Keratinocyte (primary cell): Measurements from ENCODE around the gene RALY. TPM values are rescaled to one million over a fixed set of nuclear protein-coding genes. Genes with fewer than 3 reads are reported as not detected.

ENCODE experiments used
- DNase-seq: peaks from one replicate; pipeline ENCODE4 v3.0.0-alpha.2; 2011; ENCODE audit warnings: low read depth, missing footprints, low spot score
- FAIRE-seq: peaks from 2 replicates; lab custom pipeline; 2011; peaks lifted over from hg19 to GRCh38; lab: Jason Lieb, UNC
- H2AFZ ChIP-seq: 2 replicates; pipeline ENCODE4 v1.6.0; 2012; ENCODE audit warnings: low read length, control low read depth, inconsistent platforms; ENCODE audit not compliant: control insufficient read depth
- H3K27ac ChIP-seq: 2 replicates; pipeline ENCODE4 v1.5.1; 2011; ENCODE audit warnings: low read length; ENCODE audit not compliant: control insufficient read depth, insufficient read depth
- H3K27me3 ChIP-seq: 3 replicates; pipeline ENCODE4 v1.6.0; 2011; ENCODE audit warnings: low read length; ENCODE audit not compliant: control insufficient read depth, insufficient read depth; ENCODE audit errors: extremely low read depth
- H3K36me3 ChIP-seq, 2 experiments: 2 replicates in 1 of 2; 3 replicates in 1 of 2; pipeline ENCODE4 v1.5.1; 2011; ENCODE audit warnings: low read length in 2 of 2, mild to moderate bottlenecking in 1 of 2; ENCODE audit not compliant: control insufficient read depth in 2 of 2, insufficient read depth in 2 of 2; ENCODE audit errors: extremely low read depth in 1 of 2
- H3K4me1 ChIP-seq: 3 replicates; pipeline ENCODE4 v1.5.1; 2011; ENCODE audit warnings: low read length; ENCODE audit not compliant: control insufficient read depth, insufficient read depth; ENCODE audit errors: extremely low read depth
- H3K4me2 ChIP-seq: 3 replicates; pipeline ENCODE4 v1.6.0; 2011; ENCODE audit warnings: low read depth, low read length; ENCODE audit not compliant: control insufficient read depth, insufficient read depth; ENCODE audit errors: extremely low read depth
- H3K4me3 ChIP-seq, 3 experiments: fragments of 200-600 bp in 1 of 3; sonication (generic) in 1 of 3; 2 replicates in 2 of 3; 3 replicates in 1 of 3; pipeline ENCODE4 v1.5.1; 2011 to 2016; ENCODE audit warnings: low read length in 3 of 3, mild to moderate bottlenecking in 3 of 3, control low read depth in 2 of 3, inconsistent platforms in 1 of 3, low read depth in 1 of 3, mixed read lengths in 1 of 3, mixed run types in 1 of 3, moderate library complexity in 1 of 3; ENCODE audit not compliant: control insufficient read depth in 2 of 3, insufficient read depth in 2 of 3; ENCODE audit errors: extremely low read depth in 1 of 3
- H3K79me2 ChIP-seq: 2 replicates; pipeline ENCODE4 v1.6.0; 2012; ENCODE audit warnings: low read length; ENCODE audit not compliant: control insufficient read depth, insufficient read depth
- H3K9ac ChIP-seq: 3 replicates; pipeline ENCODE4 v1.6.0; 2011; ENCODE audit warnings: low read length; ENCODE audit not compliant: control insufficient read depth, insufficient read depth; ENCODE audit errors: extremely low read depth
- H3K9me1 ChIP-seq: 3 replicates; pipeline ENCODE4 v1.6.0; 2011; ENCODE audit warnings: low read length; ENCODE audit not compliant: control insufficient read depth, insufficient read depth; ENCODE audit errors: extremely low read depth
- H3K9me3 ChIP-seq: 2 replicates; pipeline ENCODE4 v1.5.1; 2012; ENCODE audit warnings: low read depth, low read length; ENCODE audit not compliant: control insufficient read depth
- H4K20me1 ChIP-seq: 3 replicates; pipeline ENCODE4 v1.6.0; 2011; ENCODE audit warnings: low read length; ENCODE audit not compliant: control insufficient read depth, insufficient read depth; ENCODE audit errors: extremely low read depth
- CTCF ChIP-seq, 3 experiments: IDR thresholded peaks in 1 of 3; conservative IDR thresholded peaks in 1 of 3; optimal IDR thresholded peaks in 1 of 3; 2 replicates in 2 of 3; 3 replicates in 1 of 3; pipeline versions ENCODE3 to v1.5.1; 2011; ENCODE audit warnings: low read length in 3 of 3, mild to moderate bottlenecking in 3 of 3, moderate library complexity in 2 of 3, control low read depth in 1 of 3, inconsistent platforms in 1 of 3; ENCODE audit not compliant: insufficient read depth in 2 of 3; ENCODE audit errors: extremely low read depth in 1 of 3
- EZH2 ChIP-seq: IDR thresholded peaks from one replicate; pipeline ENCODE4 v1.6.1; 2012; ENCODE audit warnings: inconsistent platforms, mild to moderate bottlenecking, low read length, moderate library complexity
- dilution Hi-C: fragments of 300-500 bp; cut with MboI; formaldehyde crosslinking; loops from one replicate; pipeline ENCODE4 v1.7.0; 2020; ENCODE audit warnings: low sequenced_read_pairs; ENCODE audit not compliant: extremely low pct_ligation_motif_present
- polyA plus RNA-seq, 5 experiments: library from polyadenylated mRNA; depleted of rRNA in 3 of 5; stranded (reverse) in 3 of 5; stranded (forward) in 1 of 5; unstranded in 1 of 5; fragments of >200 nt; gene quantifications; 1 replicate in 1 of 5; 2 replicates in 3 of 5; 3 replicates in 1 of 5; pipeline versions ENCODE4 v1.2.1 to v1.2.3, GENCODE V29; 2011 to 2012; ENCODE audit warnings: missing spikeins in 2 of 5, low read depth in 1 of 5, low replicate concordance in 1 of 5

Gene RALY
- polyA plus RNA-seq, 1 donor (not counting 4 experiments of a cell fraction or from before 2014, with no cell fraction given) = 118 TPM

- H4K20me1 ChIP-seq = peaks cover 2% of the 10 kb centered on the region
- no peak for TF ChIP-seq CTCF (optimal IDR thresholded peaks at IDR 0.05 in 1 of 3, IDR thresholded peaks at IDR 0.05 in 1 of 3, conservative IDR thresholded peaks at IDR 0.05 in 1 of 3; ENCODE audit: extremely low read depth in 1 of 3, insufficient read depth in 2 of 3, low read length in 3 of 3)
- no peak for TF ChIP-seq EZH2
Observed at GRCh38 chr20:34022839-34023234, 29.1 kb downstream of the RALY start.

GRCh38 chr20:34023937-34024722 lies 30.4 kb downstream of the RALY start:
- H3K27ac ChIP-seq = no peak overlapping the region
- no peaks in the 10 kb centered on the region for H3K27me3 ChIP-seq
- DNase-seq (no peak), FAIRE-seq (no peak)
- peaks cover 5% of the 10 kb centered on the region for H3K9me1 ChIP-seq
- H3K4me3 ChIP-seq = no peak overlapping the region
- H3K4me2 ChIP-seq = no peak overlapping the region
- TF ChIP-seq EZH2 = no peak
- TF ChIP-seq CTCF (optimal IDR thresholded peaks at IDR 0.05 in 1 of 3, IDR thresholded peaks at IDR 0.05 in 1 of 3, conservative IDR thresholded peaks at IDR 0.05 in 1 of 3; ENCODE audit: extremely low read depth in 1 of 3, insufficient read depth in 2 of 3, low read length in 3 of 3) = no peak
- dilution Hi-C loops = no loop called here
- H4K20me1 ChIP-seq = peaks cover 2% of the 10 kb centered on the region
- peaks cover 0 to 4% of the 10 kb centered on the region in 2 experiments for H3K36me3 ChIP-seq
- no peaks in the 10 kb centered on the region for H3K9me3 ChIP-seq
- peaks cover 54% of the 10 kb centered on the region for H3K4me1 ChIP-seq
- peaks cover 80% of the 10 kb centered on the region for H3K79me2 ChIP-seq
- no peak overlapping the region for H3K9ac ChIP-seq
- H2AFZ ChIP-seq = no peak overlapping the region

More at GRCh38 chr20:34022839-34023234, 29.1 kb downstream of the RALY start:
- no peak overlapping the region for H3K4me2 ChIP-seq
- peaks cover 67% of the 10 kb centered on the region for H3K4me1 ChIP-seq
- peaks cover 0 to 4% of the 10 kb centered on the region in 2 experiments for H3K36me3 ChIP-seq
- dilution Hi-C loops = no loop called here
- FAIRE-seq (no peak), DNase-seq (no peak)
- no peak overlapping the region for H3K27ac ChIP-seq
- H2AFZ ChIP-seq = no peak overlapping the region
- H3K9me1 ChIP-seq = peaks cover 5% of the 10 kb centered on the region
- H3K9me3 ChIP-seq = no peaks in the 10 kb centered on the region
- H3K27me3 ChIP-seq = no peaks in the 10 kb centered on the region
- no peak overlapping the region for H3K9ac ChIP-seq
- peaks cover 80% of the 10 kb centered on the region for H3K79me2 ChIP-seq
- H3K4me3 ChIP-seq = no peak overlapping the region
